GM23338 (cell line): ENCODE data around the gene MSMB. TPM values are rescaled to one million over a fixed set of nuclear protein-coding genes. Genes with fewer than 3 reads are reported as not detected.

ENCODE experiments used
- ATAC-seq: fragments of 200-7000 bp; cut with Tn5 transposase; 3 replicates; pipeline ENCODE4 v1.9.1; 2020
- DNase-seq: peaks from one replicate; pipeline ENCODE4 v3.0.0-alpha.2; 2015; ENCODE audit warnings: low spot score
- H2AFZ ChIP-seq: fragments of 200-600 bp; sonication (generic); 2 replicates; pipeline ENCODE4 v1.8.0; 2016; ENCODE audit warnings: antibody characterized with exemption, mild to moderate bottlenecking, moderate library complexity
- H3F3A ChIP-seq: fragments of 200-600 bp; sonication (generic); replicated peaks from 2 replicates; pipeline ENCODE4 v1.8.0; 2017; ENCODE audit warnings: antibody characterized with exemption, mixed run types, low read depth
- H3K27ac ChIP-seq: fragments of 200-600 bp; sonication (generic); 2 replicates; pipeline ENCODE4 v1.6.1; 2016; ENCODE audit warnings: low read depth
- H3K27me3 ChIP-seq: fragments of 200-600 bp; sonication (generic); 2 replicates; pipeline ENCODE4 v1.8.0; 2016; ENCODE audit warnings: mild to moderate bottlenecking, mixed run types, moderate library complexity; ENCODE audit not compliant: insufficient read depth
- H3K36me3 ChIP-seq: fragments of 200-600 bp; sonication (generic); 2 replicates; pipeline ENCODE4 v1.8.0; 2016; ENCODE audit warnings: mild to moderate bottlenecking; ENCODE audit not compliant: insufficient read depth
- H3K4me1 ChIP-seq: fragments of 200-600 bp; sonication (generic); 2 replicates; pipeline ENCODE4 v1.8.0; 2016; ENCODE audit warnings: mild to moderate bottlenecking, moderate library complexity; ENCODE audit not compliant: insufficient read depth
- H3K4me2 ChIP-seq: fragments of 200-600 bp; sonication (generic); 2 replicates; pipeline ENCODE4 v1.7.1; 2017; ENCODE audit warnings: mixed run types
- H3K4me3 ChIP-seq: fragments of 200-600 bp; sonication (generic); 2 replicates; pipeline ENCODE4 v1.6.1; 2016; ENCODE audit warnings: mixed run types
- H3K79me2 ChIP-seq: fragments of 200-600 bp; sonication (generic); replicated peaks from 2 replicates; pipeline ENCODE4 v1.8.0; 2017; ENCODE audit warnings: mild to moderate bottlenecking; ENCODE audit not compliant: insufficient read depth
- H3K9me2 ChIP-seq: fragments of 200-600 bp; sonication (generic); 2 replicates; pipeline ENCODE4 v1.8.0; 2017; ENCODE audit not compliant: insufficient read depth
- H4K20me1 ChIP-seq: fragments of 200-600 bp; sonication (generic); replicated peaks from 2 replicates; pipeline ENCODE4 v1.8.0; 2017; ENCODE audit warnings: mild to moderate bottlenecking; ENCODE audit not compliant: insufficient read depth
- H3K27ac Mint-ChIP-seq: 2 replicates; pipeline ENCODE4 v1.8.0; 2020; ENCODE audit warnings: inconsistent platforms, mild to moderate bottlenecking, moderate library complexity, mixed read lengths
- H3K27me3 Mint-ChIP-seq: 3 replicates; pipeline ENCODE4 v1.8.0; 2022; ENCODE audit warnings: low read depth, mild to moderate bottlenecking, moderate library complexity, mixed read lengths, inconsistent platforms; ENCODE audit not compliant: insufficient read depth, poor library complexity
- H3K36me3 Mint-ChIP-seq: 3 replicates; pipeline ENCODE4 v1.8.0; 2021; ENCODE audit warnings: low read depth, mild to moderate bottlenecking, inconsistent platforms, moderate library complexity, mixed read lengths
- H3K4me1 Mint-ChIP-seq: 3 replicates; pipeline ENCODE4 v1.8.0; 2020; ENCODE audit warnings: mild to moderate bottlenecking, inconsistent platforms, mixed read lengths
- H3K4me3 Mint-ChIP-seq: 3 replicates; pipeline ENCODE4 v1.8.0; 2021; ENCODE audit warnings: moderate library complexity, mild to moderate bottlenecking, inconsistent platforms, mixed read lengths
- H3K9me3 Mint-ChIP-seq: 3 replicates; pipeline ENCODE4 v1.8.0; 2020; ENCODE audit warnings: moderate library complexity, mild to moderate bottlenecking, inconsistent platforms, mixed read lengths
- CREB1 ChIP-seq: fragments of 250-450 bp; sonication (Bioruptor Pico); IDR thresholded peaks from 2 replicates; pipeline ENCODE4 v1.5.0; 2020; ENCODE audit warnings: low read depth, mild to moderate bottlenecking, moderate library complexity
- CTCF ChIP-seq, 2 experiments: fragments of 200-600 bp in 1 of 2; sonication (generic) in 1 of 2; conservative IDR thresholded peaks; 2 replicates each; pipeline versions ENCODE4 v1.5.1 to v1.6.1; 2016 to 2017; ENCODE audit warnings: antibody characterized with exemption in 2 of 2, low read depth in 2 of 2, mild to moderate bottlenecking in 2 of 2, moderate library complexity in 1 of 2
- EZH2phosphoT487 ChIP-seq: fragments of 200-600 bp; sonication (generic); IDR thresholded peaks from one replicate; pipeline ENCODE4 v1.8.1; 2018; ENCODE audit warnings: antibody characterized with exemption; ENCODE audit not compliant: unreplicated experiment
- STAT1 ChIP-seq: IDR thresholded peaks from one replicate; pipeline ENCODE4 v1.6.1; 2016; ENCODE audit warnings: antibody characterized with exemption; ENCODE audit not compliant: unreplicated experiment
- ZNF331 ChIP-seq: fragments of 250-450 bp; sonication (Bioruptor Pico); IDR thresholded peaks from 2 replicates; pipeline ENCODE4 v1.5.0; 2020; ENCODE audit warnings: low read depth, mild to moderate bottlenecking, moderate library complexity
- ZNF462 ChIP-seq: fragments of 250-450 bp; sonication (Bioruptor Pico); IDR thresholded peaks from 2 replicates; pipeline ENCODE4 v1.5.0; 2020; ENCODE audit warnings: mild to moderate bottlenecking, moderate library complexity
- polyA plus RNA-seq: library from polyadenylated mRNA; unstranded; fragments of >200 nt; fragmentation: Nextera tagmentation; extraction: Ambion mirVana; gene quantifications from 2 replicates; pipeline ENCODE4 v1.2.1, GENCODE V29; 2016
- total RNA-seq: library from RNA; depleted of rRNA; stranded (reverse); fragments of >200 nt; shearing (Covaris generic); gene quantifications from 2 replicates; pipeline ENCODE4 v1.2.3, GENCODE V29; 2014

Gene MSMB
- total and polyA plus RNA-seq, 2 experiments from 2014 or later = not detected

- TF ChIP-seq EZH2phosphoT487 = no peak
- no peak for TF ChIP-seq STAT1
- no peak for TF ChIP-seq ZNF331
Measured at GRCh38 chr10:46057038-46057437, 11.0 kb upstream of the MSMB start (continued).

GRCh38 chr10:46055771-46056170 is 9.7 kb upstream of the MSMB start:
- Histone ChIP-seq H3K9me2 (no peaks in the 10 kb centered on the region; the same call in 1 of the 2 replicates), H3K36me3 (no peaks in the 10 kb centered on the region), H3K27ac (no peak overlapping the region), H2AFZ (peak overlapping the region; percentile 23; the same call in 1 of the 2 replicates), H4K20me1 (no peaks in the 10 kb centered on the region), H3K4me3 (no peak overlapping the region), H3K4me2 (no peak overlapping the region), H3K79me2 (no peaks in the 10 kb centered on the region), H3F3A (no peaks in the 10 kb centered on the region), H3K27me3 (no peaks in the 10 kb centered on the region), H3K4me1 (peaks cover 24% of the 10 kb centered on the region)
- peaks cover 32% of the 10 kb centered on the region for H3K4me1 Mint-ChIP-seq
- no peaks in the 10 kb centered on the region for H3K9me3 Mint-ChIP-seq
- no peak overlapping the region for H3K27ac Mint-ChIP-seq
- H3K4me3 Mint-ChIP-seq = no peak overlapping the region
- ATAC-seq = no peak
- DNase-seq = no peak
- TF ChIP-seq ZNF331 = no peak
- TF ChIP-seq CTCF (conservative IDR thresholded peaks at IDR 0.05; ENCODE audit: low read depth in 2 of 2) = no peak
- no peak for TF ChIP-seq CREB1 (CRISPR knock-in tag)
- TF ChIP-seq ZNF462 = no peak
- H3K36me3 Mint-ChIP-seq = no peaks in the 10 kb centered on the region
- peaks cover 4% of the 10 kb centered on the region for H3K27me3 Mint-ChIP-seq
